Measurements from ENCODE around the gene SPOCK1.

The SPOCK1 gene

GRCh38 chr5:137356127-137356526, 143.0 kb downstream of the SPOCK1 start:
- no peak for DNase-seq (ENCODE audit: low read depth in 1 of 2, low spot score in 1 of 2)
- no peak for TF ChIP-seq JUND (IDR thresholded peaks at IDR 0.05; ENCODE audit: low read depth)

GRCh38 chr5:137355708-137356107, 143.4 kb downstream of the SPOCK1 start:
- no peak for TF ChIP-seq JUND (IDR thresholded peaks at IDR 0.05; ENCODE audit: low read depth)
- in situ Hi-C loops (cut with HindIII; ENCODE audit: low pct_unique_long_range_greater_than_20kb, low sequenced_read_pairs) = no loop called here
- no peak for DNase-seq (ENCODE audit: low read depth in 1 of 2, low spot score in 1 of 2)

More at GRCh38 chr5:137356127-137356526, 143.0 kb downstream of the SPOCK1 start:
- in situ Hi-C loops (cut with HindIII; ENCODE audit: low pct_unique_long_range_greater_than_20kb, low sequenced_read_pairs) = no loop called here

GRCh38 chr5:137352095-137352494, 147.0 kb downstream of the SPOCK1 start:
- in situ Hi-C loops (cut with HindIII; ENCODE audit: low pct_unique_long_range_greater_than_20kb, low sequenced_read_pairs) = no loop called here
- no peak for DNase-seq (ENCODE audit: low read depth in 1 of 2, low spot score in 1 of 2)
- TF ChIP-seq JUND (IDR thresholded peaks at IDR 0.05; ENCODE audit: low read depth) = no peak

DNA sequence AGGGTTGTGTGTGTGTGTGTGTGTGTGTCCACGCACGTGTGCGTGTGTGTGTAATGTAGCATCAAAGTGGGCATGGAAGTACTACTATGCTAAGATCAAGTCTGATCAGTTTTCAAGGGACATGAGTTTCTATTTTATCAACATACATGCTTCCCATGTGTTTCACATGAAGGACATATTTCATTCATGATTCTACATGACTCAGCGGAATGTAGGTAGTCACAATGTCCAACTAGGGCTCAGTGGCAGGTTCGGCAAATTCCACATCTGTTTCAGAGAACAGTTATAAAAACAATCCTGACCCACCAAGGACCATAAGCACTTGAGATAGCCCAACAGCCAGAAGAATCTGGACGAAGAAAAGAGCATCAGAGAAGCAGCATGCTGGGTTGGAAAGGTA, 148.3 kb downstream of the SPOCK1 start:
- TF ChIP-seq JUND (IDR thresholded peaks at IDR 0.05; ENCODE audit: low read depth) = no peak
- no peak for DNase-seq (ENCODE audit: low read depth in 1 of 2, low spot score in 1 of 2)
- in situ Hi-C loops (cut with HindIII; ENCODE audit: low pct_unique_long_range_greater_than_20kb, low sequenced_read_pairs) = no loop called here

- no peak for TF ChIP-seq JUND (IDR thresholded peaks at IDR 0.05; ENCODE audit: low read depth)
- DNase-seq (ENCODE audit: low read depth in 1 of 2, low spot score in 1 of 2) = no peak
- in situ Hi-C loops (cut with HindIII; ENCODE audit: low pct_unique_long_range_greater_than_20kb, low sequenced_read_pairs) = no loop called here
These were observed 150.4 kb downstream of the SPOCK1 start for GRCh38 chr5:137348759-137349158.

- DNase-seq (ENCODE audit: low read depth in 1 of 2, low spot score in 1 of 2) = no peak
- TF ChIP-seq JUND (IDR thresholded peaks at IDR 0.05; ENCODE audit: low read depth) = no peak
- in situ Hi-C loops (cut with HindIII; ENCODE audit: low pct_unique_long_range_greater_than_20kb, low sequenced_read_pairs) = no loop called here
These were observed 151.3 kb downstream of the SPOCK1 start for GRCh38 chr5:137347865-137348264.

DNA sequence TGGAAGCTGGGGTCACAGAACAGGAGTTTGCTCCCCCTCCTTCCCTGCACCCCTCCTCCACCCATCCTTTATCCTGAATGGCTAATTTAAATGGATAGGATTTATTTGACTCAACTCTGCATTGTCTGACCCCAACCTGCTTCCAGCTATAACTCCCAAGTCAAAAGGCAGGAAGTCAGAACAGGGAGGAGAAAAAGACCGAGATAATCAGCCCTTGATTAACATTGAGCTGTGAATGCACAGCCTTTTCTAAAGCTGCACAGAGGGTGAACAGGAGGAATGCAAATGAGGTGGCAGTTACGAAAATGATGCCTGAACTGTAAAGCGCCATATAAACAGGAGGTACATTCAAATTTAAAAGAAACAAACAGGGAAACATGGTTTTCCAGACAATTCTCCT, 152.8 kb downstream of the SPOCK1 start:
- in situ Hi-C loops (cut with HindIII; ENCODE audit: low pct_unique_long_range_greater_than_20kb, low sequenced_read_pairs) = no loop called here
- DNase-seq (ENCODE audit: low read depth in 1 of 2, low spot score in 1 of 2) = no peak
- TF ChIP-seq JUND (IDR thresholded peaks at IDR 0.05; ENCODE audit: low read depth) = no peak

DNA sequence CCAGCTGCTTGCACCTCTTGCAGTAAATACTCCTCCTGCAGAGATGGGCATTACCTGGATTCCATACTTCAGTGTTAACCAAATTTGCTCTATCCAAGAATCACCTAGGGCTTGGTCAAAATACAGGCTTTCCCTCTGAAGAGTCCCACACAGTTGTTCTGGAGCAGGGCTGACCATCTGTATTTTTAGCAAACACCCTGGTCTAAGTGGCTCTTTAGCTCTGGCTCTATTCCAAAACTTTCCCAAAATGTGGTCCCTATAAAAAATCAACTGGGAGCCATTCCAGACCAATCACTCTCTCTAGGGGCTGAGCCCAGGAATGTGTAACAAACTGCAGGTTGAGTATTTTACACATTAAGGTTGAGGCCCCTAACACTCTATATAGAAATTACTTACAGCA, 153.7 kb downstream of the SPOCK1 start:
- in situ Hi-C loops (cut with HindIII; ENCODE audit: low pct_unique_long_range_greater_than_20kb, low sequenced_read_pairs) = no loop called here
- DNase-seq (ENCODE audit: low read depth in 1 of 2, low spot score in 1 of 2) = no peak

DNA sequence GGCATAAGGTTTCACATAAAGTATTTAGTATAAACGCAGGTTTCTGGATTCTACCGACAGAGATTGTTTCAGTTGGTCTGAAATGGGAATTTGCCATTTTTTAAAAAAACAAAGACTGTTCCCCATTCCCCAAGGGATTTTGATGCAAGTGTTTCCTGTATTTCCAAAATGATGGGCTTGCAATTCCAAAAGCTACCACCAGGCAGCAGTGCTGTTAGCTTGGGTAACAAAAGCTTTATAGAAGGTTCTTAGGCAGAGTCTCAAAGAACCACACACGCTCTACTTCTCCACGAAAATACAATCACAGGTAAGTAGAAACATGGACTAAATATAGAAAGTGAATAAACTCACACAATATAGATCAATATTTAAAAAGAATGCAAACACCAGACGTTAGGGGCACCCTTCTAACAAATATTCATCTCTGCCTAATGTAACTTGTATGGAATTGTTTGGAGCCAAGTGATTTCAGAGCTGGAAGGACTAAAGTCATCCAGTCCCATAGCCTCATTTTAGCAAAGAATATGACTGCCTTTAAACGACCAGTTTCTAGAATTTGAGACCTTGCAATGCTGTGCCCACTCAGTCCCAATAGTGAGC, 154.3 kb downstream of the SPOCK1 start:
- no peak for TF ChIP-seq JUND (IDR thresholded peaks at IDR 0.05; ENCODE audit: low read depth)
- DNase-seq (ENCODE audit: low read depth in 1 of 2, low spot score in 1 of 2) = peak in 1 of 2 experiments; percentile 31
- in situ Hi-C loops (cut with HindIII; ENCODE audit: low pct_unique_long_range_greater_than_20kb, low sequenced_read_pairs) = no loop called here

More for the DNA sequence above, 153.7 kb downstream of the SPOCK1 start:
- TF ChIP-seq JUND (IDR thresholded peaks at IDR 0.05; ENCODE audit: low read depth) = no peak

- DNase-seq (ENCODE audit: low read depth in 1 of 2, low spot score in 1 of 2) = no peak
- no peak for TF ChIP-seq JUND (IDR thresholded peaks at IDR 0.05; ENCODE audit: low read depth)
- in situ Hi-C loops (cut with HindIII; ENCODE audit: low pct_unique_long_range_greater_than_20kb, low sequenced_read_pairs) = no loop called here
These were observed 155.1 kb downstream of the SPOCK1 start for GRCh38 chr5:137344021-137344420.

- no peak for DNase-seq (ENCODE audit: low read depth in 1 of 2, low spot score in 1 of 2)
- no peak for TF ChIP-seq JUND (IDR thresholded peaks at IDR 0.05; ENCODE audit: low read depth)
- in situ Hi-C loops (cut with HindIII; ENCODE audit: low pct_unique_long_range_greater_than_20kb, low sequenced_read_pairs) = no loop called here
These were observed 156.4 kb downstream of the SPOCK1 start for GRCh38 chr5:137342764-137343163.

- no peak for DNase-seq (ENCODE audit: low read depth in 1 of 2, low spot score in 1 of 2)
- no peak for TF ChIP-seq JUND (IDR thresholded peaks at IDR 0.05; ENCODE audit: low read depth)
- in situ Hi-C loops (cut with HindIII; ENCODE audit: low pct_unique_long_range_greater_than_20kb, low sequenced_read_pairs) = no loop called here
These were observed 157.3 kb downstream of the SPOCK1 start for GRCh38 chr5:137341831-137342230.

- TF ChIP-seq JUND (IDR thresholded peaks at IDR 0.05; ENCODE audit: low read depth) = no peak
- DNase-seq (ENCODE audit: low read depth in 1 of 2, low spot score in 1 of 2) = no peak
- in situ Hi-C loops (cut with HindIII; ENCODE audit: low pct_unique_long_range_greater_than_20kb, low sequenced_read_pairs) = no loop called here
These were observed 158.2 kb downstream of the SPOCK1 start for GRCh38 chr5:137340881-137341280.

DNA sequence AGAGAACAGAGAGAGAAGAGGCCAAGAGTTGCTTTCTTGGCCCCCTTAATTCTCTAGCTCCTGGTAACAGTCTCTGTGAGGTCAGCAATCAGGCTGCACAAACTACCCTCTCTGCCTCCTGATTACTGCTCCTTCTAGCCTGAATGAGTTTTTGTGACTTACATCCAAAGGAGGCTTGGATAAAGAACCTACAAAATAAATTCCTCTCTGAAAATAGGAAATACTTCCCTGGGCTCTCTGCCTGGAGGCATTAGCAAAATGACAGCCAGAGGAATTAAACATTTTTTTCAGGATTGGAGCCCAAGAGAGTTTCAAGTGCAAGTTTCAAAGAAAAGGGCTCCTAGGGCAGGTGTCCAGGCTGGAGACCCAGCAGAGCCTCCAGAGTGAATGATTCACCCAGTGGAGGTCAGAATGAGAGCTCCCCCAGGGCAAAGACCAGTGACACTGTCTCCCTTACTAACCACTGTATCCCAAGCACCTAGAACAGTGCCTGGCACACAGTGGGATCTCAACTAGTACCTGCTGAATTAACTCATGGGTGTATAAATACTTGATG, 162.5 kb downstream of the SPOCK1 start:
- in situ Hi-C loops (cut with HindIII; ENCODE audit: low pct_unique_long_range_greater_than_20kb, low sequenced_read_pairs) = no loop called here
- no peak for TF ChIP-seq JUND (IDR thresholded peaks at IDR 0.05; ENCODE audit: low read depth)
- no peak for DNase-seq (ENCODE audit: low read depth in 1 of 2, low spot score in 1 of 2)

Measured in T47D (cell line).